Measurements from ENCODE around the gene MVD. TPM values are rescaled to one million over a fixed set of nuclear protein-coding genes. Genes with fewer than 3 reads are reported as not detected.

The MVD gene
- total and polyA plus RNA-seq, 10 of the 15 experiments (the other 5 are each of a cell fraction or from before 2014, with no cell fraction given): 5.0 to 147 (median 65.0) TPM

DNA sequence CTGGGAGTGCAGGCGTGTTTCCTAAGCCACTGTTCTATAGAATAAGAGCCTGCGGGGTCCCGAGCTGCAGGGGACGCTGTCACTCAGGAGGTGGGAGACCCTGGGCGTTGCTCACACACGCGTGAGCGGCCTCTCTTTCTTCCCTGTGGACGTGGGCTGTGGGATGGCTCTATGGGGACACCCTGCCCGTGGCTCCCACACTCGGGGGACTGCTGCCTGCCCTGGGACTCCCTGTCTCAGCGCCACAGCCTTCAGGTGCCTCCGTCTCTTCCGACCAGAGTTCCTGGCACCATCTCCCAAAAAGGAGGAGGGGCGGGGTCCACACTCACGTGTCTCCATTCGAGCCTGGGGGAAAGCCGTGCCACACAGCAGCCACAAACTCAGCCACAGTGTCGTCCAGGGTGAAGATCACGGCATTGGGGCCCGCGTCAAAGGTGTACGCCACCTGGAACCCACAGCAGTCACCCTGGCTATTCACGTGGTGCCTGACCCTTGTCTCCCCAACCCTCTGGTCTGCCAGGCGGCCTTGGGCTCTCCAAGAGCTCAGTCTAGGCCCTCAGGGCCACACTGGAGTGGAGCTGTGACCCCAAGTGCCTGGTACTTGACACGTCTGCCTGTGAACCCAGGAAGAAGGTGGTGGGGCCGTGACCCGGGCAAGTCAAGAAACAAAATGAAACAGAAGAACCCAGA is 8.4 kb downstream of the MVD start:
- POLR2A ChIA-PET: no interaction called here
- CTCF ChIA-PET: no interaction called here
- no TSS peak for BruUV-seq (replicated peaks)
- FAIRE-seq (no peak), ATAC-seq (no peak), DNase-seq (ENCODE audit: low read depth, low spot score) (no peak)
- in situ Hi-C loops (cut with MboI) (no loop called here), intact Hi-C loops (cut with micrococcal nuclease; ENCODE audit: unreplicated experiment) (loop anchor here (5.0 kb wide), 1 partner anchor 158 kb away; the partner anchor contains the start of gene APRT)
- Histone ChIP-seq H3K4me1 (ENCODE audit: control insufficient read depth, insufficient read depth, low read length) (peaks cover 11% of the 10 kb centered on the region), H3K4me3 (no peak overlapping the region), H3K4me2 (ENCODE audit: control insufficient read depth, insufficient read depth) (no peak overlapping the region), H3K36me3 (ENCODE audit: control insufficient read depth in 2 of 2, insufficient read depth in 2 of 2, low read length in 1 of 2) (peaks cover 6 to 19% of the 10 kb centered on the region in 2 experiments), H3K9me3 (replicated peaks; ENCODE audit: control insufficient read depth, insufficient read depth, low read length) (no peaks in the 10 kb centered on the region), H2AFZ (ENCODE audit: control insufficient read depth, low read depth, low read length) (no peak overlapping the region), H3K27ac (ENCODE audit: control insufficient read depth, insufficient read depth) (no peak overlapping the region), H3K9ac (ENCODE audit: control insufficient read depth, insufficient read depth, low read length) (no peak overlapping the region), H4K20me1 (ENCODE audit: control insufficient read depth, insufficient read depth) (no peaks in the 10 kb centered on the region; the same call in 1 of the 2 replicates), H3K79me2 (ENCODE audit: control insufficient read depth, insufficient read depth, low read length) (peaks cover 28% of the 10 kb centered on the region), H3K27me3 (replicated peaks in 1 of 2; ENCODE audit: control insufficient read depth in 2 of 2, insufficient read depth in 2 of 2, low read length in 1 of 2) (no peaks in the 10 kb centered on the region)
- TF ChIP-seq SMAD1 (IDR thresholded peaks at IDR 0.05; ENCODE audit: low read depth, partially characterized antibody) (no peak), SPI1 (IDR thresholded peaks at IDR 0.05; ENCODE audit: borderline replicate concordance, insufficient read depth, low read depth, low read length) (no peak), CREM (IDR thresholded peaks at IDR 0.05; ENCODE audit: low read depth) (no peak), FOXM1 (IDR thresholded peaks at IDR 0.05; ENCODE audit: low read depth, low read length) (no peak), SMAD5 (IDR thresholded peaks at IDR 0.05; ENCODE audit: low read depth) (no peak), NFYB (IDR thresholded peaks at IDR 0.05; ENCODE audit: insufficient read depth, low read depth, low read length) (no peak), GATAD2B (conservative IDR thresholded peaks at IDR 0.05; ENCODE audit: low read depth) (no peak), SUZ12 (IDR thresholded peaks at IDR 0.05; ENCODE audit: unreplicated experiment) (no peak), SREBF2 (IDR thresholded peaks at IDR 0.05; ENCODE audit: low read length) (no peak), TCF7 (IDR thresholded peaks at IDR 0.05; ENCODE audit: borderline replicate concordance) (no peak)
- TF ChIP-seq, protein P1, sequence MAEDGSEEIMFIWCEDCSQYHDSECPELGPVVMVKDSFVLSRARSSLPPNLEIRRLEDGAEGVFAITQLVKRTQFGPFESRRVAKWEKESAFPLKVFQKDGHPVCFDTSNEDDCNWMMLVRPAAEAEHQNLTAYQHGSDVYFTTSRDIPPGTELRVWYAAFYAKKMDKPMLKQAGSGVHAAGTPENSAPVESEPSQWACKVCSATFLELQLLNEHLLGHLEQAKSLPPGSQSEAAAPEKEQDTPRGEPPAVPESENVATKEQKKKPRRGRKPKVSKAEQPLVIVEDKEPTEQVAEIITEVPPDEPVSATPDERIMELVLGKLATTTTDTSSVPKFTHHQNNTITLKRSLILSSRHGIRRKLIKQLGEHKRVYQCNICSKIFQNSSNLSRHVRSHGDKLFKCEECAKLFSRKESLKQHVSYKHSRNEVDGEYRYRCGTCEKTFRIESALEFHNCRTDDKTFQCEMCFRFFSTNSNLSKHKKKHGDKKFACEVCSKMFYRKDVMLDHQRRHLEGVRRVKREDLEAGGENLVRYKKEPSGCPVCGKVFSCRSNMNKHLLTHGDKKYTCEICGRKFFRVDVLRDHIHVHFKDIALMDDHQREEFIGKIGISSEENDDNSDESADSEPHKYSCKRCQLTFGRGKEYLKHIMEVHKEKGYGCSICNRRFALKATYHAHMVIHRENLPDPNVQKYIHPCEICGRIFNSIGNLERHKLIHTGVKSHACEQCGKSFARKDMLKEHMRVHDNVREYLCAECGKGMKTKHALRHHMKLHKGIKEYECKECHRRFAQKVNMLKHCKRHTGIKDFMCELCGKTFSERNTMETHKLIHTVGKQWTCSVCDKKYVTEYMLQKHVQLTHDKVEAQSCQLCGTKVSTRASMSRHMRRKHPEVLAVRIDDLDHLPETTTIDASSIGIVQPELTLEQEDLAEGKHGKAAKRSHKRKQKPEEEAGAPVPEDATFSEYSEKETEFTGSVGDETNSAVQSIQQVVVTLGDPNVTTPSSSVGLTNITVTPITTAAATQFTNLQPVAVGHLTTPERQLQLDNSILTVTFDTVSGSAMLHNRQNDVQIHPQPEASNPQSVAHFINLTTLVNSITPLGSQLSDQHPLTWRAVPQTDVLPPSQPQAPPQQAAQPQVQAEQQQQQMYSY (CRISPR knock-in tag; IDR thresholded peaks at IDR 0.05): no peak
- RAD21 ChIA-PET (ENCODE audit: unreplicated experiment): no interaction called here
- WGBS (ENCODE audit: insufficient coverage, insufficient replicate concordance, low lambda C conversion rate, missing lambda C conversion rate): 91% methylated on average over 27 of the region's 28 CpGs
- SMC1A ChIA-PET (ENCODE audit: uncharacterized antibody, unreplicated experiment): no interaction called here

All from GM12878 (cell line).